Activated B cell treated with CpG ODN at 0.5 μM for 24 hours (primary cell): ENCODE data around the gene CALD1. TPM values are rescaled to one million over a fixed set of nuclear protein-coding genes. Genes with fewer than 3 reads are reported as not detected.
A peak's percentile ranks its signal among the peaks of the same experiment; 100 is the strongest.

Experiments used
- ATAC-seq: fragments of 200-7000 bp; cut with Tn5 transposase; one replicate; pipeline ENCODE4 v1.10.0; 2021; ENCODE audit warnings: low read depth, mild to moderate bottlenecking, moderate library complexity
- CTCF ChIA-PET: fragments of 350-600 bp; sonication (Branson Sonifier 250); formaldehyde crosslinking; loops from one replicate; lab custom pipeline; 2021; ENCODE audit warnings: antibody characterized with exemption; lab: Charles Lee
- POLR2A ChIA-PET: fragments of 350-600 bp; sonication (Branson Sonifier 250); formaldehyde crosslinking; loops from one replicate; lab custom pipeline; 2021; ENCODE audit warnings: antibody characterized with exemption; lab: Charles Lee
- DNase-seq: peaks from one replicate; pipeline ENCODE4 v3.0.0; 2022
- H3K27ac Mint-ChIP-seq: one replicate; pipeline ENCODE4 v1.8.0; 2020; ENCODE audit warnings: mixed read lengths
- H3K27me3 Mint-ChIP-seq: one replicate; pipeline ENCODE4 v1.8.0; 2021; ENCODE audit warnings: mixed read lengths
- H3K36me3 Mint-ChIP-seq: one replicate; pipeline ENCODE4 v1.8.0; 2021; ENCODE audit warnings: low read depth, mixed read lengths
- H3K4me1 Mint-ChIP-seq: one replicate; pipeline ENCODE4 v1.8.0; 2021; ENCODE audit warnings: mixed read lengths
- H3K4me3 Mint-ChIP-seq: one replicate; pipeline ENCODE4 v1.8.0; 2020; ENCODE audit warnings: mild to moderate bottlenecking, mixed read lengths
- H3K9me3 Mint-ChIP-seq: one replicate; pipeline ENCODE4 v1.8.0; 2020; ENCODE audit warnings: mixed read lengths
- intact Hi-C: fragments of 100-400 bp; cut with micrococcal nuclease; formaldehyde crosslinking; loops from one replicate; pipeline ENCODE4 v1.15.1; 2024
- total RNA-seq: library from RNA; stranded (reverse); gene quantifications from 2 replicates; pipeline ENCODE4 v1.2.3, GENCODE V29; 2022
- TF ChIP-seq, protein P1 (sequence below): fragments of 200-600 bp; IDR thresholded peaks from one replicate; pipeline ENCODE4 v1.8.0; 2022; ENCODE audit warnings: antibody characterized with exemption, mild to moderate bottlenecking

CALD1 gene
- total RNA-seq, 1 donor from 2014 or later = 0.33 TPM

DNA sequence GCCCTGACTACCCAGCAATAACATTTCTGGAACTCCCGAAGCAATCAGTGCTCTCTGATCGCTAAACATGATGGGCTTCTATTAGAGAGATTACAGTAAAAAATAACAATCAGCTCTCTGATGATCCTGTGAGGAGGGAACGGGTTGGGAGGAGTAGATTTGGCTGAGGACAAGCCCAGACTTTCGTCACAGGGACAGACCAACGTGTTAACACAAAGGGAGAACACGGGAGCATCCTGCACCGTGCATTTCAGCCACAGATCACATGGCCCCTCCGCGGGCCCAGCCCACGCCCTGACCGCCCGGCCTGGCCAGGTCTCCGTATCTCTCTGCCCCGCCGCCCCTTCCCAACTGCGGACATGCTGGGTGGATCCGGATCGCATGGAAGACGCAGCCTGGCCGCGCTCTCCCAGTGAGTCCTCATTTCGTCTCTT, 111.8 kb downstream of the CALD1 start:
- ATAC-seq (no peak), DNase-seq (no peak)
- ChIA-PET CTCF (no interaction called here), POLR2A (no interaction called here)
- peaks cover 3% of the 10 kb centered on the region for H3K4me1 Mint-ChIP-seq
- no peak overlapping the region for H3K27ac Mint-ChIP-seq
- no peaks in the 10 kb centered on the region for H3K36me3 Mint-ChIP-seq
- intact Hi-C loops = no loop called here
- H3K27me3 Mint-ChIP-seq = peaks cover 21% of the 10 kb centered on the region
- peaks cover 4% of the 10 kb centered on the region for H3K9me3 Mint-ChIP-seq
- H3K4me3 Mint-ChIP-seq = peak overlapping the region; percentile 9
- TF ChIP-seq, protein P1, sequence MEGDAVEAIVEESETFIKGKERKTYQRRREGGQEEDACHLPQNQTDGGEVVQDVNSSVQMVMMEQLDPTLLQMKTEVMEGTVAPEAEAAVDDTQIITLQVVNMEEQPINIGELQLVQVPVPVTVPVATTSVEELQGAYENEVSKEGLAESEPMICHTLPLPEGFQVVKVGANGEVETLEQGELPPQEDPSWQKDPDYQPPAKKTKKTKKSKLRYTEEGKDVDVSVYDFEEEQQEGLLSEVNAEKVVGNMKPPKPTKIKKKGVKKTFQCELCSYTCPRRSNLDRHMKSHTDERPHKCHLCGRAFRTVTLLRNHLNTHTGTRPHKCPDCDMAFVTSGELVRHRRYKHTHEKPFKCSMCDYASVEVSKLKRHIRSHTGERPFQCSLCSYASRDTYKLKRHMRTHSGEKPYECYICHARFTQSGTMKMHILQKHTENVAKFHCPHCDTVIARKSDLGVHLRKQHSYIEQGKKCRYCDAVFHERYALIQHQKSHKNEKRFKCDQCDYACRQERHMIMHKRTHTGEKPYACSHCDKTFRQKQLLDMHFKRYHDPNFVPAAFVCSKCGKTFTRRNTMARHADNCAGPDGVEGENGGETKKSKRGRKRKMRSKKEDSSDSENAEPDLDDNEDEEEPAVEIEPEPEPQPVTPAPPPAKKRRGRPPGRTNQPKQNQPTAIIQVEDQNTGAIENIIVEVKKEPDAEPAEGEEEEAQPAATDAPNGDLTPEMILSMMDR = no peak

DNA sequence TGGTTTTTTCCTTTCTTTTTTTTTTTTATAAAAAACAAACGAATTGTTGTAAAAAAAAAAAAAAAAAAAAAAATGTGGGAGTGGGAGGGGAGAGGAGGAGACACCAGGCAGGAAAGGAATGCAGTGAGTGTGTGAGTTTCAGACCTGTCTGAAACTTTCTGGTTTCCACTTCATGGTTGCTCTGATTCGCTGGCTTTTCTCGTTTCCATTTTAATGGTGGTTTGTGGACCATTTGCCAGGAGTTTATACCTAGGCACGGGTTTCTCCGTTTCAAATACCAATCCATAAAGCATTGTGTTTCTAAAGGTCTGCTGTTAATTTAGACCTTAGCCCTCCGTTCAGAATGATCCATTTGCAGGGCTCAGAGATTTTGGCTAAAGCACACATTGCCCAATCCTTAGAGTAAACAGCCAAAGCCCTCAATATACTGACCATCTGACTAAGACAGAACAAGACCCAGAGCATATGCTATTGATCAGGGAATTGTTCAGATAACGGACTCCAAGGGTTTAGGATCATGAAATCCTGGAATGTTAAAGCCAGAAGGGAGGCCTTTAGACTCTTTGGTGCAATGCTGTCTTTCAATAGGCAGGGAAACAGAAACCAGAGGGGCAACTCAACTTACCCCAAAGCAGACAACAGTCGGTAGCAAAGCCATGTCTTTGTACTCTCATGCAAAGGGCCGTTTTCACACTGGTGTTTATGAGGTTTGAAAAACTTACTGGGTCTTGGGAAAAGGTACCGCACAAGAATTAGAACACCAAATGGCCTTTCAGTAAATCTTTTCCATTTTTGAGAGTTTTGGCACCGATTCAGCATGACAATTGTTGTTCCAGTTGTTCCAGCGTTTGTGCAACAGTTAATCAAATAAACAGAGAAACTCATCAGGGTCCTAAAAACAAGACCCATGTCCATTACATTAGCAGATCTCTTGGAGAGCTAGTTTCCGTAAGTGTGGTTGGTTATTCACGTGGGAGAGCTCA, 112.6 kb downstream of the CALD1 start:
- ChIA-PET POLR2A (no interaction called here), CTCF (no interaction called here)
- TF ChIP-seq, protein P1 = no peak
- DNase-seq (no peak), ATAC-seq (no peak)
- Mint-ChIP-seq H3K27ac (no peak overlapping the region), H3K9me3 (peaks cover 9% of the 10 kb centered on the region), H3K36me3 (no peaks in the 10 kb centered on the region), H3K4me3 (no peak overlapping the region), H3K4me1 (peaks cover 3% of the 10 kb centered on the region), H3K27me3 (peaks cover 21% of the 10 kb centered on the region)
- intact Hi-C loops = no loop called here

DNA sequence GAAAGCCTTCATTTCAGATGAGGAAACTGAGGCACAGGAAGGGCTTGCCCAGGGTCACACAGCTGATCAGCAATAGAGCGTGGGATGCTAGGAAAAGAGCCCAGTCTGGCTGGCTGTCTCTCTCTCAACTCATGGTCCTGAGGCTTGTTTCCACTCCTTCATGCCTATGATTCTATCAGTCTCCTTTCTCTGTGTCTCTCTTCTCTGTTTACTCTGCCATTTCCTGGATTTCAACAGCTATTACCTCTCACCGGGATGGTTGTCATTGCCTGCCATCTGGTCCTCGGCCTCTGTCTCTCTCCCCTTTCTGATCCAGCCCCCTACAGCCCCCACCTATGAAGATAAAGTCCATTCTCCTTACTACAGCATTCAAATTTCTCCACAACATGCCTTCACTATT, 113.5 kb downstream of the CALD1 start:
- POLR2A ChIA-PET = no interaction called here
- peaks cover 3% of the 10 kb centered on the region for H3K4me1 Mint-ChIP-seq
- no peak for ATAC-seq

DNA sequence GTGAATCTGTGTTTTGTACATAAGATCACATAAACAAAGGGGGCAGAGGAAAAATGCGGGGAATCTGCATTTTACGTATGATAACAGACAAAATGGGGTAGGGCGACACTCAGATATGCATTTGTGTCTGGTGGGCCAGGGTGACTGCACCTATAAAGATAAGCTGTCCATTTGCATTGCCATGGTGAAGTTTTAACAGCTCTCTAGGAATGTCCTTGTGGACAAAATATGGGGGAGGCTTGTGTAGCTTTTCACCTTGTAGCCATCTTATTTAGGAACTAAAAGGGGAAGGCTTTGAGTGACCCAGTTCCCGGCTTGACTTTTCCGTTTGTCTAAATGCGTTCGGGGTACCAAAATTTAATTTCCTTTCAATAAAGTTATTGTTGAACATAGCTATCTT, 114.5 kb downstream of the CALD1 start:
- no peak for ATAC-seq
- Mint-ChIP-seq H3K4me1 (peaks cover 3% of the 10 kb centered on the region), H3K9me3 (peaks cover 9% of the 10 kb centered on the region), H3K27ac (no peak overlapping the region), H3K4me3 (no peak overlapping the region), H3K27me3 (peaks cover 21% of the 10 kb centered on the region), H3K36me3 (no peaks in the 10 kb centered on the region)
- TF ChIP-seq, protein P1 = no peak
- ChIA-PET POLR2A (no interaction called here), CTCF (no interaction called here)
- DNase-seq = no peak
- intact Hi-C loops = no loop called here

More for the DNA sequence above, 113.5 kb downstream of the CALD1 start:
- peaks cover 9% of the 10 kb centered on the region for H3K9me3 Mint-ChIP-seq
- TF ChIP-seq, protein P1 = no peak
- no peak overlapping the region for H3K4me3 Mint-ChIP-seq
- H3K36me3 Mint-ChIP-seq = no peaks in the 10 kb centered on the region
- peaks cover 21% of the 10 kb centered on the region for H3K27me3 Mint-ChIP-seq
- DNase-seq = no peak
- intact Hi-C loops = no loop called here
- CTCF ChIA-PET = no interaction called here
- H3K27ac Mint-ChIP-seq = no peak overlapping the region

DNA sequence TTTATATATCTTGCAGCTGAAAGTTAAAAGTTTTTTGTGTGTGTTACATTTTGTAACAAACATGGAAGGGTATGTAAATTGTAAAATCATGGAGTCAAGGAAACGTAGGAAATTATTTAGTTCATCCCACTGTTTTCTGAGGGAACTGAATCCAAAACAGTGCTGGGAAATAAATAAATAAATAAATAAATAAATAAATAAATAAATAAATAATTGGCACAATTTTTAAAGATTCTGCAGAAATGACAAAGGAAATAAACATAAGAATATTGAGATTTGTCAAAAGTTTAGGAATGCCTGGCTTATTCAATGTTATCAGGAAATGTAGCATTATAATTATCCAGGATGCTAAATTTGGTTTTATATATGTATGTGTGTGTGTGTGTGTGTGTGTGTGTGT, 115.5 kb downstream of the CALD1 start:
- H3K36me3 Mint-ChIP-seq = no peaks in the 10 kb centered on the region
- ATAC-seq (no peak), DNase-seq (no peak)
- ChIA-PET POLR2A (no interaction called here), CTCF (no interaction called here)
- no peak overlapping the region for H3K27ac Mint-ChIP-seq
- H3K4me3 Mint-ChIP-seq = no peak overlapping the region
- peaks cover 21% of the 10 kb centered on the region for H3K27me3 Mint-ChIP-seq
- peaks cover 3% of the 10 kb centered on the region for H3K4me1 Mint-ChIP-seq
- TF ChIP-seq, protein P1 = no peak
- intact Hi-C loops = no loop called here
- peaks cover 9% of the 10 kb centered on the region for H3K9me3 Mint-ChIP-seq
